GM12864 (cell line): ENCODE measurements around the gene DLL1.

Experiments used
- DNase-seq: peaks from one replicate; pipeline ENCODE4 v3.0.0-alpha.2; 2011; ENCODE audit warnings: low read depth
- H3K4me3 ChIP-seq: 2 replicates; pipeline ENCODE4 v1.5.1; 2011; ENCODE audit warnings: mild to moderate bottlenecking, low read depth, low read length, control low read depth
- CTCF ChIP-seq: IDR thresholded peaks from 2 replicates; pipeline ENCODE4 v1.5.1; 2011; ENCODE audit warnings: low read depth, mild to moderate bottlenecking, moderate library complexity, low read length, control low read depth, inconsistent platforms; ENCODE audit errors: missing control alignments

The DLL1 gene

DNA sequence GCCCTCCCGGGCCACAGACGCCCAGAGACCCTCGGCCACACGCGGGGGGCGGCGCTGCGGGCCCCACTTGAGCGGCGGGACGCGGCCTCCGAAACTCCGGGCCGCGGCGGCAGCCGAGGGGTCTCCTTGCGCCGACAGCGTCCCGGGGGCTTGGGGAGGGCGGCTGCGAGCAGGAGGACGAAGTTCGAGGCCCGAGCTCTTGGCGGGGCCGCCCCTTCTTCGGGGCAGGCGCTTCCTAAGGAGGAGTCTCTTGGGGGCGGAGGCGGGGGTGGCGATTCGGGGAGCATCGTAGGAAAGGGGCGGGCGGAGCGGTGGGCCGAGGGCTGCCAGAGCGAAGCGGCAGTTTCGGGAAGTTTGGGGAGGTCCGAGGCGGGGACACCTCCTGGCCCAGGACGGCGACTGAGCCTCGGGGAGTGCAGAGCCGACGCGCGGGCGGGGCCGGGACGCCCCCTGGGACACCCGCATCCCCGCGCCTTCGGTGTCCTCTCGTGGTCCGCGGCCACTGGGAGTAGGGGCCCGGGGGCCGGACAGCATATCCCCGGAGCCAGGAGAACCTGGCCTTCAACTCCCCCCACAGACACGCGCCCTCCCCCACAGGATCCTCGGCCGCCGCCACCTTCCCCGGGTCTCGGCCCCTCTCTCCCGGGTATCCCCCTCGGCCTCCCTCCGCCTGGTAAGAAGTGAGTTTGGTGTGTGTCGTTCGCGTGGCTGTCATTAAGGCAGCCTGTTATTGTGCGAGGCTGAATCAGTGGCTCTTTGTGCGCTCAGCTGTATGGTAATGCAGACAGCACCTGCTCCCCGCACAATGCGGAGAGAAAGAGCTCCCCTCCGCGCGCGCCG, 613 bp upstream of the DLL1 start:
- no peak for TF ChIP-seq CTCF
- DNase-seq = no peak
- H3K4me3 ChIP-seq = peak overlapping the region; percentile 6

DNA sequence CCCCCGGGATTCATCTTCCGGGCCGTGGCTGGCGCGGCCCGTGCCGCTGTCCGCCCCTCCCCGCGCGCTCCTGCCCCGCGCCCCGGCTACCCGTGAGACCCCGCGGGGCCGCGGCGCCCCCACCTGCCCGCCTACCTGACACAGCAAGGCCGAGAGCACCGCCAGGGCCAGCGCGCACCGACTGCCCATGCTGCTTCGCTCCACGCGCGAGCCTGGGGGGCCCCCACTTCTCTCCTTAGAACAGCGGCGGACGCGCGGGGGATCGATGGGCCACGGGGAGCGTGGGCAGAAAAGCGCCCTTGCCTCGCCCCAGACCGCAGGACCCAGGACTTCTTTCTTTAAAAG, 955 bp downstream of the DLL1 start:
- no peak for DNase-seq
- H3K4me3 ChIP-seq = peak overlapping the region; percentile 61
- no peak for TF ChIP-seq CTCF

DNA sequence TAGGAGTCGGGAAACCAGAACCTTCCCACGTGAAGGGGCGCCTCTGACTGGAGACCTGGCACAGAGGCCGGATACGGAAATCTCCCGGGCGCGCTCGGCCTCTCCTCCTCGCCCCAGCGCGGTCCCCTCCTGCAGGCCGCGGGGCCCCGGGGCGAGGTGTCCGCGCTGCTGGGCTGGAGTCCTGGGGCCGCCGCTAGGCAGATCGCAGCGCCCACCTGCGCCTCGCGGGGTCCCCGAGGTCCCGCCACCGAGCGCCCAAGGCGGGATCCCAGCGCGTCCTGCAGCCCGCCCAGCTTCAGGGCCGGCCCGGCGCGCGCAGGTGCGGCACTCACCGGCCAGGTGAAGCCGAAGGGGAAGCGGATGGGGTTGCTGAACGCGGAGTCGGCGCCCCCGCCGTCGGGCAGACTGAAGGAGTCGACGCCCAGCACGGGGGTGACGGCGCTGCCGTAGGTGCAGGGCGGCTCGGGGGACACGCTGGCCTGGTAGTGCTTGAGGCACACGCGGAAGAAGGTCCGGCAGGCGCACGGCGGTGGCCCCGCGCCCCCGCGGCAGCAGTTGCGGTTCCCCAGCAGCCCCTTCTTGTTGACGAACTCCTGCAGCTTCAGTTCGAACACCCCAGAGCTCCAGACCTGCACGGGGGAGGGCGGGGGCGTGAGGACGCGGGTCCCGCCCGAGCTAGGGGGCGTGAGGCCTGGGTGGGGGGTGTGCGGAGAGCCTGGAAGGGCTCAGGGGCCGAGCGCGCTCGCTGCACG, 1.5 kb downstream of the DLL1 start:
- no peak for TF ChIP-seq CTCF
- H3K4me3 ChIP-seq = peak overlapping the region; percentile 61
- DNase-seq = no peak

- TF ChIP-seq CTCF = no peak
- DNase-seq = no peak
- peak overlapping the region; percentile 61; the same call in 1 of the 2 replicates for H3K4me3 ChIP-seq
These were observed 2.1 kb downstream of the DLL1 start for GRCh38 chr6:170288852-170289179.

DNA sequence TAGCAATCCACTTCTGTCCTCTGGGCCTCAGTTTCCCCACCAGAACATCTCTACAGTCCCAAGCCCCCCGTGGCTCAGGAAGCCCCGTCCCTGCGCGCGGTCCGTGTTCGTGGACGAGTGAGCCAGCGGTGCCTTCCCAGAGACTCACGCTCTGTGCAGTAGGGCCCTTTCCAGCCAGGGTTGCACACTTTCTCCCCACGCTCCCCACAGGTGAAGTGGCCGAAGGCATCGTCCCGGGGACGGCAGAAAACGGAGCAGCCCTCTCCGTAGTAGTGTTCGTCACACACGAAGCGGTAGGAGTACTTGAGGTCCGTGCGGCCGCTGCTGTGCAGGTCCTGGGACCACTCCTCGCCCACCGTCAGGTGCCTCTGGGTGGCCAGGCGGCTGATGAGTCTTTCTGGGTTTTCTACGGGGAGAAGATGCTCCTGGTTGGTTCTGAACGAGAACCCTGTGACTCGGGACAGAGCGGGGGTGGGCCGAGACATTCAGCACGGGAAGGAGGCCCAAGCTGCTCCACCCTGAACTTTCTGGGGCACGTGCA, 2.7 kb downstream of the DLL1 start:
- DNase-seq = no peak
- TF ChIP-seq CTCF = no peak
- no peak overlapping the region for H3K4me3 ChIP-seq

DNA sequence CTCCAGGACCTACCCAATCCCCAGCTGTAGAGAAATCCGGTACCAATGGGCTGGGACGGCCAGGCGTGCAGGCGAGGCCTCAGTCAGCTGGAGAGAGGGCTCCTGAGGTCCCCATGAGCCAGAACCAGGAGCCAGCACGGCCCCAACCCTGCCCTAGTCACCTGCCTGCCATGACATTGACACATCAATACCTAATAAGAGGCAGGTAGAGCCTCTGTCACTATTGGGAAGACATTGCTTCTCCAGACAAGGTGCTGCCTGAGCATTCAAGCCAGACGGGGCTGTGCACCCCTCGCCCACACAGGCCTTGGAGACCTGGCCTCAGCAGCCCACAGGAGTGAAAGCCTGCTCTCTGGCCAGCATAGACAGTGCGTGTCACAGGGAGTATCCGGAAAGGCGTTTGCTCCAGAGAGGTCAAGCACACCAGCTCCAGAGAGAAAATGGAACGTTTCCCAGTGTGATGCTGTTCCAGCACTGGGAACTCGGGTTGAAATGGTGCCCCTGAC, 3.5 kb downstream of the DLL1 start:
- DNase-seq = no peak
- no peak overlapping the region for H3K4me3 ChIP-seq
- TF ChIP-seq CTCF = no peak
